Activated CD4-positive, CD25-positive, alpha-beta regulatory T cell treated with anti-CD3 and anti-CD28 coated beads, Interleukin-2, amount 50 U/mL, for 24 hours (primary cell): Measurements from ENCODE around the gene RBFOX2.
"Not testable (repeated sequence)": the region's sequence is repeated elsewhere in the genome, so short reads cannot be mapped to it uniquely, and the experiment has no call there.

ENCODE experiments used
- ATAC-seq, 2 donors: fragments of 150-1000 bp; cut with Tn5 transposase; one replicate each; pipeline ENCODE4 v1.10.0; 2021; ENCODE audit warnings: mild to moderate bottlenecking in 1 of 2, moderate library complexity in 1 of 2

RBFOX2 gene

DNA sequence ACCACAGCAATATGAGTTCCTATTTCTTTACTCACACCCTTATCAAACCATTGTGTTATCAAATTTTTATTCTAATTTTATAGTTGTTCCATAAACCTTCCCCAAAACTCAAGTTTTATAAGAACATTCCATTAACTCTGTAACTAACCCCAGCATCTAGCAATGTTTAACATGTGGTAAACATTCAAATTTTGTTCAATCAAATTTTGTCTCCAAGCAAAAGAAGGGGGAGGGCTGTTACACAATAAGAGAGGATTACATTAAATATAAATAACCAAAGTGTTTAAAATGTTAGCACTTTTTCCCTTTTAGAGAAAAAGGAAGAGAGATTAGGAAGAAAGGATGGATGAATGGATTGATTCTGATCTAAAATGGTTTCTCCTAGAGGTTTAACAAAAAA lies 20.5 kb downstream of the RBFOX2 start:
- no peak for ATAC-seq

DNA sequence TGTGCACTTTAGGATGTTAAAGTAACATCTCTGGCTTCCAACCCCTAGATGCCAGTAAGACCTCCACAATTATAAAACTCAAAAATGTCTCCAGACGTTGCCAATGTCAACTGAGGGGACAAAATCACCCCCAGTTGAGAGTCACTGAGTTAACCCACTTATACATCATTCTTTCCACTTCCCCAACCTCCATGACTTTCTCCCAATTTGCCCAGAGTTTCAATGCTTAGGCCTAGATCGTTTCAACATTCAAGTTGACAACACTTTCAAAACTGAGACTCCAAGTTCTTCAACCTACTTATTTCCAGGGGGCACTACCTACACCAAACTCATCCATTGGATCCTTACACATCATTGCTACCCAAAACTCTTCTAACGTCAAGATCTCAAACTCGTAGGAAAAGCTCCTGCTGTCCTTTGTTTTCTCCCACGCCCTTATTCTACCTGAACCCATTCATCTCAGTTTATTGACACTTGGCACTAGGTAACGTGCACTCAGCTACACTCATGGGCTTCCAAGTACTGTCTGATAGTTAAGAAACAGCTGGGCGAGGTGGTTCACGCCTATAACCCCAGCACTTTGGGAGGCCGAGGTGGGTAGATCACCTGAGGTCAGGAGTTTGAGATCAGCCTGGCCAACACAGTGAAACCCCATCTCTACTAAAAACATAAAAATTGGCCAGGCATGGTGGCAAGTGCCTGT lies 24.5 kb downstream of the RBFOX2 start:
- ATAC-seq = no peak

DNA sequence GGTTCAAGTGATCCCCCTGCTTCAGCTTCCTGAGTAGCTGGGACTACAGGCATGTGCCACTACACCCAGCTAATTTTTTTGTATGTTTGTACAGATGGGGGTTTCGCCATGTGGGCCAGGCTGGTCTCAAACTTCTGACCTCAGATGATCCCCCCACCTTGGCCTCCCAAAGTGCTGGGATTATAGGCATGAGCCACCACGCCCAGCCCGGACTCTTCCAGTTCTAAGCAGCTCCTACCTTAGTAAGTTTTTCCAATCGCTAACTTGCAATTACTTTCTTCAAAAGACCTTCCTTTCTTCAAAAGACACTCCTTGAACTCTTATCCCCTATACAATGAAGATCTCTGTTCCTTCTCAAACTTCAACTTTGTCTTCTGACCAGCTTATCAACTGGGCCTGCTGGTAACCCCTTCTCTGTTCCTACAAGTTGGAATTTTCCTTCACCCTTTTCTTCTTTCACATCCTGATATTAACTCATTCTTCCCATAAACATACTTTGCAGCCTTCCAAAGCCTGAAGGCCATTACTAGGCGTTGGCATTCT lies 25.8 kb downstream of the RBFOX2 start:
- no peak for ATAC-seq

DNA sequence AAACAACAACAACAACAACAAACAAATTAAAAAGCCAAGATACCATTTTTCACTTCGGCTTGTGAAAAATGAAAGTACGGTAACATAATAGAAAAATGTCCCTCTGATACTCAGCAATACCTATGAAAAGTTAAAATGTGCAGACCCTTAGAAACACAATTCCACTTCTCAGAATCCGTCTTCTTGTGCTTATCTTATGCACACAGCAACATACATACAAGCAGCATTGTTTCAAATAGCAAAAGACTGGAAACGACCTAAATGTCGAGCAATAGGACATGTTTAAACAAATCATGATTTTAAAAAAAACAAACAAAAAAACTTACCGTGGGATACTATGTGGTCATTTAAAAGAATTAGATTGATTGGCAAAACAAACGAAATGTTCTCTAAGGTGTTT lies 26.5 kb downstream of the RBFOX2 start:
- ATAC-seq = no peak

DNA sequence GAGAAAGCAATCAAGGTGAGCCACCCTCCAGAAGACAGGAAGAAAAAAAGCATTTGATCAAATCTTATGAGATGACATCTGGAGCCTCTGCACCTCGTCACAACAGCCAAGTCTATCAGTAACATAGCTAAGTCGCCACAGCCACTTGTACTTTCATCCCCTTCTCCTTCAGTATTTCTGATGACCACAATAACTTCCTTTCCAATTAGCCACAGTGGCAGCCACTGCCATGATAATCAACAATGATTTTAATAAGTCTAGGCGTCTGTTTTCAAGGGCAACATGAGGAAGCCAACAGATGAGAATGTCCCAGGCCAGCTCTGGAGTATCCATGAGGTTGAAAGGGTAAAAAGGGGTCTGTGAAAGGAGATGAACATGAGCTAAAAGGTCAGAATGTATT lies 29.9 kb downstream of the RBFOX2 start:
- ATAC-seq = no peak

GRCh38 chr22:35997438-35997837 lies 31.2 kb downstream of the RBFOX2 start:
- ATAC-seq = no peak

- ATAC-seq = no peak
Measured at GRCh38 chr22:35996596-35996995, 32.0 kb downstream of the RBFOX2 start.

GRCh38 chr22:35995772-35996171 lies 32.9 kb downstream of the RBFOX2 start:
- no peak for ATAC-seq

DNA sequence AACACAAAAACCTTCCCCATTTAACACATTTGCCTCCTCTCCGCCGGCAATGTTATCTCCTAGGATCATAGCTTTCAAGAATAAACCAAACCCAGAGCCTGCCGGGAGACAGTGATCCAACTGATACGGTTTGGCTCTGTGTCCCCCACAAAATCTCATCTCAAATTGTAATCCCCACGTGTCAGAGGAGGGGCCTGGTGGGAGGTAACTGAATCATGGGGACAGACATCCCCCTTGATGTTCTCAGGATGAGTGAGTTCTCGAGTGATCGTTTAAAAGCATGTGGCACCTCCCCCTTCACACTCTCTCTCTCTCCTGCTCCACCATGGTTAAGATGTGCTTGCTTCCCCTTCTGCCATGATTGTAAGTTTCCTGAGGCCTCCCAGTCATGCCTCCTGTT lies 33.3 kb downstream of the RBFOX2 start:
- no peak for ATAC-seq

DNA sequence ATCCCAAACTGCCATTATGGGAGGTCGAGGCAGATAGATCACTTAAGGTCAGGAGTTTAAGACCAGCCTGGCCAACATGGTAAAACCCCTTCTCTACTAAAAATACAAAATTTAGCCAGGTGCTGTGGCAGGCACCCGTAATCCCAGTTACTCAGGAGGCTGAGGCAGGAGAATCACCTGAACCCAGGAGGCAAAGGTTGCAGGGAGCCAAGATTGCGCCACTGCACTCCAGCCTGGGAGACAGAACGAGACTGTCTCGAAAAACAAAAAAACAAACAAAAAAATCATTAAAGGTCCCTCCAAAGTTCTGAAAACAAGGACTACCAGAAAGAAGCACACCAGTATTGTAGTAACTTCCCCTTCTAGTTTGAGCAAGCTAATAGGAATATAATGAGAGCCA lies 34.9 kb downstream of the RBFOX2 start:
- ATAC-seq = not testable (repeated sequence)

GRCh38 chr22:35993048-35993714 lies 35.4 kb downstream of the RBFOX2 start:
- ATAC-seq = no peak

DNA sequence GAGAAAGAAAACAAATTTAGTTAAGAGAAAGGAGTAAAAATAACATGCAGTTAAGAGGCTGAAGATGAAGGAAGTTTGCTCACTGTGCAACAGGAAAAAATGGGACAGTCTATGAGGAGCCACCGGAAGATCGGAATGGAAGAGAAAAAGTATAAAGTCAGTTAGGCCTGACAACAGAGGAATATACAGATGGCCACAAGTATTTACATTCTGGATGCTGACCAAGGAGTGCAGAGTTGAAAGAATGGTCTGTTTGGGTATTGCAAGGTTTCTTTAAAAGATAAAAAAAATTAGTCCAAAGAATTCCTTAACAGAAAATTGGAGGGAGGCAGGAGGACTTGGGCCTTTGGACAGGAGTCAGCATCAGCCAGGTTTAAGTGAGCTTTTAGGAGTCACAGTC lies 37.5 kb downstream of the RBFOX2 start:
- ATAC-seq = no peak

DNA sequence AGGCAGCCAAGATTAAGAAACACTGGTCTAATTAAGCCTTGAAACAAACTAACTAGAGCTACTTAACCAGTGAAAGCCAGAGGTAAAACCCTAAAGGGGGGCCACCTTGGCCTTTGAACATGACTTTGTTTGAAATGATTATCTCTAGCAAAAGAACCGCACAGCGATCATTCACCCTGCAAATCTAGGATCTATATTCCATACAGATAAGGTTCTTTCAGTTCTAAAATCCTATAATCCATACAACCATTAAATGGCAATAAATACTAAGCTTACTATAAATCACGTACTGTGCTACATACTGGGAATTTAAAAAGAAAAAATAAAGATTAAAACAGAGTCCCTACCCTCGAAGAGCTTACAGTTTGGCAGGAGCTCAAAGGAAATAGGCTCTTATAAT lies 40.6 kb downstream of the RBFOX2 start:
- no peak for ATAC-seq

DNA sequence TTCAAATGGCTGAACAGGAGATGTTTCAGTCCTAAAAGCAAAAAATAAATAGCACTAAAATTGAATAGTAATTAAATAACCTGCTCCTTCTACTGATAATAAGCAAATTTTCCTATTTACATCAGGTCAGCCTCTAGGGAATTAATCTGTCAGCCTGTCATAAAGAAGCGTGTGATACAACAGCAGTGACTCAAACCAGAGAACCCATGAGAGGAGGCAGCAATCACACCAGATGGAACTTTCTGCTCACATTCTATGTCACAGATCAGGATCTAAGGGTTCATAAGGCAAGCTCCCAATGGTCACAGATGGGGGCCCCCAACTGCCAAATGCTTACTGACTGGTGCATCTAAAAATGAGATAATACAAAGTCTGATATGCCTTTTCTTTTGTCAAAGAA lies 41.1 kb downstream of the RBFOX2 start:
- no peak for ATAC-seq

DNA sequence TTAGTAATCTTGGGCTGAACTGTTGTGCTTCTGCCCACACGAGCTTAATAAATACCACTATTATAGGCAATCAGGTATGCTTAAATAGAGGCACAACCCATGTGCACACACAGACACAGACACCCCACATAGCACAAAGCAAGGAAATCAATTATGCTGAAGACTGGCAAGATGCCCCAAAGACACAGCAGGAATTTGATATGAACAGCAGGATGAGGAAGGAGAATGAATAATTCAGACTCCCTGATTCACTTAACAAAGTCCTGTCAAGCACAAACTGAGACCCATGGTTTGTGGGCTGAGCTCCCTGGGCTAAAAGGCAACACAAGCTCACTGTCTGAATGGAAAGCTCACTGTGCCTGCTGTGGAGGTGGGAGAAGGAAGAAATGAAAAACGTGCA lies 42.5 kb downstream of the RBFOX2 start:
- no peak for ATAC-seq

- ATAC-seq = no peak
Measured at GRCh38 chr22:35985371-35985770, 43.3 kb downstream of the RBFOX2 start.

DNA sequence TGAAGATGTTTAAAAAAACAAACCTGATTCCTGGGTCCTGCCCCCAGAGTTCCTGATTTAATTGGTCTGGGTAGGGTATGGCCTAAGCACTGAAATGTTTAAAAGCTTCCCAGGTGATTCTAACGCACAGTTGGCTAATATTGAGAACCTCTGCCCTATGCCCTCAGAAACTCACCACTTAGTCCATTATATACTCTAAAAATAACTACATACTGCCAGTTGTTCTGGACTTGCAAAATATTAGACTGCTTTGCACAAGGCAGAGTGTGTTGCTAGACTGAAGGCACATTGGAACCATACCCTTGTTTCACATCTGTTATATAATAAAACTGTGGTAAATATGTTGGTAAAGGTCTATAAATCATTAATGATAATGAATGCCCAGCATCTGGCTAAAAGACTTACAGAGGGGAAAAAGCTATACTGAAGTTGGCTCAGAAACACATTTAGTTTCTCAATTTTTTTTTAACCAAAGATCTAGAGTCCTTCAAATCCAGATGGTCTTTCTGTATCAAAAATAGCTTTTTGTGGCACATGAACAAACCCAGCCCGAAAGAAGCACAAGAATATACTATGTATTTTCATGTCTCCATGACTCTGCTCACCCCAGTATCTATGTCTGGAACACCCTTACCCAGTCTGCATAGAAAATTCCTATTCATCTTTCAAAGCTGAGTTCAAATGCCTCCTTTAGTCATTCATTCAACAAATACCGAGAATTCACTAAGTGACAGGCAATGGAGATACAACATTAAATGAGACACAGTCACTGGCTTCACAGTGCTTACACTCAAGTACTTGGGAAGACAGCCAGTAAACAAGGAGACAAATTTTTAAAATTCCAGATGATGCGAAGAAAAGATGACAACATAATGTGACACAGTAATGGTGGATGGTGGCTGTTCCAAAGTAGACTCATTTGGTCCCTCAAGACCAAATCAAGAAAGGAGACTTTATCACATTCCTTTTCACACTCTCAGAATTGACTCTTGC lies 44.1 kb downstream of the RBFOX2 start:
- ATAC-seq = no peak

DNA sequence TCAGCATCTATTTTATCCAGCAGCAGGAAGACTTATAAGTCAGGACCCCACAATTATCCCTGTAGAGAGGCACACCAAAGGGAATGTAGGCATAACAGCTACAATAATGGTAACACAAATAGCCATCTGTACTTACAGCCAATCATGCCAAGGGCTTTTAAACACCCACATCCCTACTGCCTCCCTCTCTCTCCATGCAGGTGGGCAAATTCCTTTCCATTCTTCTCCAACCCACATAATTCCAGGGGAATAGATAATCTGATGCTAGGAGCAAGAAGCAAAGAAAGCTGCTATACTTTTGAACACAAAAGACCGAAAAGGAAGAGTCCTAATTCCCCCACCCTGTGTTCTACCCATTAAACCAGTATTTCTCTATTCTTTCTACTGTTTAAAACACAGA lies 46.7 kb downstream of the RBFOX2 start:
- no peak for ATAC-seq

DNA sequence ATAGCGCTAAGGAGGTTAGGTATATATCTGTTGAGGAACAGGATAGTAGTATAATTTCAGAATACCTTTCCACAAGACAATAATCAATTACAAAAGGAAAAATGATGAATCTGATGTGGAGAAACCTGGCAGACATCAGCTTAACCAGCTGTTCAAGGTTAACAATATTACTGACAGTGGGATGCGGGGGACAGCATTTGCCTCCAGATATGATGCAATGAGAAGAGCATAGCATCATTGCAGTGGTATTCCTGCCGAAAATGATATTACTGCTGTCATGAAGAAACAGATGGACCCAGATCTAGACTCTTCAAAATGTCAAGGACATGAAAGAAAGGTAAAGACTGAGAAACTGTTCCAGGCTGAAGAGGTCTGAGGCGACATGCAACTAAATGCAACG lies 49.7 kb downstream of the RBFOX2 start:
- no peak for ATAC-seq

DNA sequence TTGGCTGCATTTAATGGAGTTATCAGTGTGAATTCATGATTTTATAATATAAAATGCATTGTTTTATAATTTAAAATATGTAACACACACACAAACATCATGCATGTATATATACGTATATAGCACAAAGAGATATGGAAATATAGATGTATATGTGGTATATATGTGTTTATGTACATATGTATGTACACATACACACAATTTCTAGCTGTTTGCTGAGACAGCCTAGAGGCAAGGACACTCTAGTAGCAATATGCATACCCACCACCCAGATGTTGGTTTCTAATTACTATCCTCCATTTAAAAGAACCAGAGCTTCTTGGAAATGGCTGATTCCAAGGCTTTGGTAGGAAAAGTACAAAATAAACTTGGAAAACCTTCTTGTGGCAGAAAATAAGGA lies 50.4 kb downstream of the RBFOX2 start:
- ATAC-seq = no peak

- no peak for ATAC-seq
Measured at GRCh38 chr22:35977136-35977535, 51.5 kb downstream of the RBFOX2 start.

DNA sequence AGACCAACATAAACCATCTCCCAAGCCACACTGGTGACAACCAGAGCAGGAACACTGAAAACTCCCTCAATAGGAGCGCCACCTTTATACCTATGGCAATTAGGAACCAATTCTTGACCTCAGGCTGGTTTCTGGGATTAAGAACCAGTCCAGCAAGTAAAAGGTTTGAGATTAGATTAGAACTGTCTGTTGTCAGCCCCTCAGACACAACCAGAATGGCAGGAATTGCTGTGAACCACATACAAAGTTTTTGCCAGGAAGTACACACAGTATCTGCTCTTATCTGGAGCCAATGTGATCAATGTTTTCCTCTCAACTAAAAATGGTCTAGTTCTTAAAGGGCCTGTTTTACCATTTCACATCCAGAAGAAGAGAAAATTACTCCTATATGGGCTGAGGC lies 55.2 kb downstream of the RBFOX2 start:
- ATAC-seq = no peak

GRCh38 chr22:35972559-35972958 lies 56.1 kb downstream of the RBFOX2 start:
- ATAC-seq = no peak
